HCT116 (cell line): ENCODE data around the gene GAL. TPM values are rescaled to one million over a fixed set of nuclear protein-coding genes. Genes with fewer than 3 reads are reported as not detected.

Source experiments
- ATAC-seq: fragments of 200-7000 bp; cut with Tn5 transposase; 2 replicates; pipeline ENCODE4 v1.9.1; 2020; ENCODE audit warnings: mild to moderate bottlenecking, moderate library complexity
- BruUV-seq: library from RNA; stranded (reverse); fragments of 400-500 nt; replicated peaks from 2 replicates; lab custom pipeline; 2021; lab: Mats Ljungman, UMichigan
- CTCF ChIA-PET: fragments of 300-600 bp; sonication (Branson Sonifier 250); formaldehyde crosslinking; loops from one replicate; lab custom pipeline; 2021; ENCODE audit warnings: antibody characterized with exemption; lab: Charles Lee
- POLR2A ChIA-PET: fragments of 300-600, 350-600 bp; sonication (Branson Sonifier 250); formaldehyde crosslinking; loops from one replicate; lab custom pipeline; 2021; ENCODE audit warnings: antibody characterized with exemption; lab: Charles Lee
- RAD21 ChIA-PET, 2 experiments: fragments of 300-600 bp; sonication (Branson Sonifier 250); formaldehyde crosslinking; loops; one replicate each; lab custom pipeline; 2023; ENCODE audit warnings: low total read pairs in 2 of 2; ENCODE audit not compliant: uncharacterized antibody in 2 of 2, unreplicated experiment in 2 of 2, low non-redundant PET in 1 of 2; lab: Charles Lee
- DNase-seq: peaks from one replicate; pipeline ENCODE4 v3.0.0-alpha.2; 2010; ENCODE audit warnings: low read depth, low spot score
- H2AFZ ChIP-seq: fragments of 200-600 bp; shearing (Covaris generic), sonication (generic); 2 replicates; pipeline ENCODE4 v1.6.1; 2017; ENCODE audit warnings: low read depth, mixed run types, mixed read lengths, antibody characterized with exemption, low read length; ENCODE audit not compliant: poor library complexity, severe bottlenecking
- H3K27ac ChIP-seq: 2 replicates; pipeline ENCODE4 v1.5.1; 2012; ENCODE audit warnings: low read depth, low read length
- H3K27me3 ChIP-seq: fragments of 200-600 bp; sonication (generic); 2 replicates; pipeline ENCODE4 v1.6.1; 2016; ENCODE audit warnings: mixed run types, low read length, mixed read lengths; ENCODE audit not compliant: insufficient read depth
- H3K36me3 ChIP-seq, 2 experiments: fragments of 200-500 bp in 1 of 2; fragments of 200-600 bp in 1 of 2; sonication (Bioruptor generic) in 1 of 2; sonication (generic) in 1 of 2; 2 replicates each; pipeline versions ENCODE4 v1.5.1 to v1.6.1; 2014 to 2016; ENCODE audit warnings: low read length in 2 of 2, inconsistent platforms in 1 of 2, mixed read lengths in 1 of 2, mixed run types in 1 of 2; ENCODE audit not compliant: insufficient read depth in 2 of 2, control insufficient read depth in 1 of 2
- H3K4me1 ChIP-seq, 2 experiments: fragments of 200-600 bp in 1 of 2; sonication (generic) in 1 of 2; 2 replicates each; pipeline versions ENCODE4 v1.5.1 to v1.6.1; 2012 to 2017; ENCODE audit warnings: low read length in 2 of 2, inconsistent platforms in 1 of 2, mild to moderate bottlenecking in 1 of 2, mixed read lengths in 1 of 2, mixed run types in 1 of 2, moderate library complexity in 1 of 2; ENCODE audit not compliant: insufficient read depth in 2 of 2, control insufficient read depth in 1 of 2
- H3K4me2 ChIP-seq: fragments of 200-600 bp; sonication (generic); 2 replicates; pipeline ENCODE4 v1.6.1; 2017; ENCODE audit warnings: mixed run types, low read length, mixed read lengths
- H3K4me3 ChIP-seq, 2 experiments: fragments of 200-600 bp in 1 of 2; sonication (generic) in 1 of 2; replicated peaks in 1 of 2; 2 replicates each; pipeline ENCODE4 v1.5.1; 2011 to 2016; ENCODE audit warnings: low read length in 2 of 2, control low read depth in 1 of 2, low read depth in 1 of 2, mild to moderate bottlenecking in 1 of 2, mixed read lengths in 1 of 2, mixed run types in 1 of 2
- H3K79me2 ChIP-seq: fragments of 200-600 bp; sonication (generic); 2 replicates; pipeline ENCODE4 v1.6.1; 2017; ENCODE audit warnings: mild to moderate bottlenecking, mixed run types, low read length, moderate library complexity, mixed read lengths; ENCODE audit not compliant: insufficient read depth
- H3K9ac ChIP-seq: fragments of 200-600 bp; sonication (generic); 2 replicates; pipeline ENCODE4 v1.6.1; 2016; ENCODE audit warnings: low read length, mixed read lengths
- H3K9me2 ChIP-seq: fragments of 200-600 bp; sonication (generic), shearing (Covaris generic); 2 replicates; pipeline ENCODE4 v1.6.1; 2017; ENCODE audit warnings: mixed run types, mild to moderate bottlenecking, moderate library complexity; ENCODE audit not compliant: insufficient read depth
- H3K9me3 ChIP-seq, 2 experiments: fragments of 200-500 bp in 1 of 2; fragments of 200-600 bp in 1 of 2; sonication (Bioruptor generic) in 1 of 2; sonication (generic) in 1 of 2; 2 replicates each; pipeline ENCODE4 v1.6.1; 2014 to 2017; ENCODE audit warnings: low read length in 2 of 2, mixed read lengths in 2 of 2, inconsistent platforms in 1 of 2, low read depth in 1 of 2, mild to moderate bottlenecking in 1 of 2, mixed run types in 1 of 2, moderate library complexity in 1 of 2; ENCODE audit not compliant: control insufficient read depth in 1 of 2, insufficient read depth in 1 of 2
- H4K20me1 ChIP-seq: fragments of 200-600 bp; sonication (generic), shearing (Covaris generic); 2 replicates; pipeline ENCODE4 v1.6.1; 2017; ENCODE audit warnings: mixed run types, mild to moderate bottlenecking, moderate library complexity; ENCODE audit not compliant: insufficient read depth
- EGR1 ChIP-seq: IDR thresholded peaks from 2 replicates; pipeline ENCODE4 v1.6.1; 2012; ENCODE audit warnings: low read depth
- EZH2phosphoT487 ChIP-seq: fragments of 200-600 bp; IDR thresholded peaks from 2 replicates; pipeline ENCODE4 v1.6.1; 2018; ENCODE audit warnings: antibody characterized with exemption, borderline replicate concordance
- FOSL1 ChIP-seq: IDR thresholded peaks from 2 replicates; pipeline ENCODE4 v1.6.1; 2012; ENCODE audit warnings: low read depth
- JUND ChIP-seq: IDR thresholded peaks from 2 replicates; pipeline ENCODE4 v1.6.1; 2012
- SIN3A ChIP-seq: IDR thresholded peaks from 2 replicates; pipeline ENCODE4 v1.6.1; 2012; ENCODE audit warnings: low read depth
- SRF ChIP-seq: IDR thresholded peaks from 2 replicates; pipeline ENCODE4 v1.6.1; 2012; ENCODE audit warnings: low read depth
- YY1 ChIP-seq: IDR thresholded peaks from 2 replicates; pipeline ENCODE4 v1.6.1; 2011; ENCODE audit warnings: low read length, low read depth, moderate library complexity, mild to moderate bottlenecking; ENCODE audit not compliant: insufficient replicate concordance; ENCODE audit errors: extremely low read depth
- ZNF274 ChIP-seq: fragments of 200-500 bp; sonication (Bioruptor generic); IDR thresholded peaks from 2 replicates; pipeline ENCODE4 v1.6.1; 2014; ENCODE audit warnings: mild to moderate bottlenecking, low read depth, low read length, inconsistent platforms
- intact Hi-C: fragments of 100-400 bp; cut with micrococcal nuclease; formaldehyde crosslinking; loops from 2 replicates; pipeline ENCODE4 v1.10.0; 2022
- total RNA-seq: library from RNA; stranded (reverse); gene quantifications from one replicate; pipeline ENCODE4 v1.2.1, GENCODE V29; 2021; ENCODE audit not compliant: unreplicated experiment

GAL gene
- total RNA-seq, 1 experiment from 2014 or later: 83.1 TPM

DNA sequence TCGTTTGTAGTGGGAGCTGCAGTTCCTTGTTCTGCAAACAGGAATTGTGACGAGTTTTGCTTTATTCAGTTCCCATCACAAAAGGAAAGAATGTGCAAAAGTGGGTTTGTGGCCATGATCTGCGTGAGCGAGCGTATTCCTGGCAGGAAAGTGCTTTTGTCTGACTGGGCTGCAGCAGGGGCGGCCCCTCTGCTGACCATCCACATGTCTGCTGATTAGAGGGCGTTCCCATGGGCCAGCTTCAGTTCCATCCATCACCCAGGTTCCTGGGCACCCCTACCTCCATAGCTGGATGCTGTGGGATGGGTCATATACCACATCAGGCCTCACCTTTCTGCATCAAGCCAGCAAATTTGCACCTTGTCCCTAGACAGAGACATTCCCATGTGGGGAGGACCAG is 28.9 kb upstream of the GAL start:
- BruUV-seq: no TSS peak
- Histone ChIP-seq H3K9me3 (no peaks in the 10 kb centered on the region), H3K79me2 (no peaks in the 10 kb centered on the region), H3K9ac (no peak overlapping the region), H3K4me2 (no peak overlapping the region), H3K4me3 (no peak overlapping the region), H3K4me1 (no peaks in the 10 kb centered on the region), H2AFZ (no peak overlapping the region), H3K36me3 (no peaks in the 10 kb centered on the region), H3K9me2 (no peaks in the 10 kb centered on the region), H3K27me3 (no peaks in the 10 kb centered on the region), H4K20me1 (no peaks in the 10 kb centered on the region), H3K27ac (no peak overlapping the region)
- CTCF ChIA-PET: no interaction called here
- RAD21 ChIA-PET: no interaction called here
- ATAC-seq (no peak), DNase-seq (no peak)
- POLR2A ChIA-PET: no interaction called here
- TF ChIP-seq EGR1 (no peak), ZNF274 (no peak), SRF (no peak), JUND (no peak), FOSL1 (no peak), EZH2phosphoT487 (no peak)
- intact Hi-C loops: no loop called here

DNA sequence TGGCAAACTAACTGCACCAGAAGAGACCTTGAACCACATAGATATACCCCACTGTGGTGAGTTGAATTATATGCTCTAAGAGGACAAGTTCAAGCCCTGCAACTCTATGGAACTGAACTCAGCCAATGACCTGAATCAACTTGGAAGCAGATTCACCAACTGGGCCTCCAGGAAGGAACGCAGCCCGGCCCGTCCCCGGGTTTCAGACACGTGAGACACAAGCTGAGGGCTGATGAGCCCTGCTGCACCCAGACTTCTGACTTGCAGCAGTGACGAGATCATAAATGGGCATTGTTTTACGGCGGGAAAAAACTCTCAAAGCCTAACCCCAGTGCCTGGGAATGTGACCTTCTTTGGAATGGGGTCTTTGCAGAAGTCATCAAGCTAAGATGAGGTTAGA is 28.5 kb upstream of the GAL start:
- no peak for ATAC-seq
- ChIA-PET POLR2A (no interaction called here), CTCF (no interaction called here)
- H2AFZ ChIP-seq: no peak overlapping the region
- no peaks in the 10 kb centered on the region for H3K36me3 ChIP-seq
- no peaks in the 10 kb centered on the region for H4K20me1 ChIP-seq
- no peak overlapping the region for H3K4me3 ChIP-seq
- no peak for TF ChIP-seq SIN3A
- no peak for TF ChIP-seq YY1
- no peak for TF ChIP-seq FOSL1
- TF ChIP-seq, all 23 proteins: peak for 0
- Histone ChIP-seq H3K79me2 (no peaks in the 10 kb centered on the region), H3K9ac (no peak overlapping the region), H3K4me2 (no peak overlapping the region), H3K9me3 (no peaks in the 10 kb centered on the region), H3K9me2 (no peaks in the 10 kb centered on the region), H3K27ac (no peak overlapping the region), H3K27me3 (no peaks in the 10 kb centered on the region), H3K4me1 (no peaks in the 10 kb centered on the region)
- RAD21 ChIA-PET: no interaction called here
- intact Hi-C loops: no loop called here
- DNase-seq: no peak
- BruUV-seq: no TSS peak
